Suppressor macrophage (primary cell): ENCODE data around the gene OSTC.

Experiments
- DNase-seq, 4 experiments: peaks; one replicate each; pipeline ENCODE4 v3.0.0-alpha.2; 2020 to 2022
- total RNA-seq, 17 experiments: gene quantifications; one replicate each; lab custom pipeline; 2026; ENCODE audit warnings: mixed read lengths in 6 of 17, inconsistent platforms in 3 of 17; lab: John Stamatoyannopoulos, UW

Gene OSTC
- 58.4 to 132 (median 88.7) reads per million in 17 experiments for total RNA-seq

DNA sequence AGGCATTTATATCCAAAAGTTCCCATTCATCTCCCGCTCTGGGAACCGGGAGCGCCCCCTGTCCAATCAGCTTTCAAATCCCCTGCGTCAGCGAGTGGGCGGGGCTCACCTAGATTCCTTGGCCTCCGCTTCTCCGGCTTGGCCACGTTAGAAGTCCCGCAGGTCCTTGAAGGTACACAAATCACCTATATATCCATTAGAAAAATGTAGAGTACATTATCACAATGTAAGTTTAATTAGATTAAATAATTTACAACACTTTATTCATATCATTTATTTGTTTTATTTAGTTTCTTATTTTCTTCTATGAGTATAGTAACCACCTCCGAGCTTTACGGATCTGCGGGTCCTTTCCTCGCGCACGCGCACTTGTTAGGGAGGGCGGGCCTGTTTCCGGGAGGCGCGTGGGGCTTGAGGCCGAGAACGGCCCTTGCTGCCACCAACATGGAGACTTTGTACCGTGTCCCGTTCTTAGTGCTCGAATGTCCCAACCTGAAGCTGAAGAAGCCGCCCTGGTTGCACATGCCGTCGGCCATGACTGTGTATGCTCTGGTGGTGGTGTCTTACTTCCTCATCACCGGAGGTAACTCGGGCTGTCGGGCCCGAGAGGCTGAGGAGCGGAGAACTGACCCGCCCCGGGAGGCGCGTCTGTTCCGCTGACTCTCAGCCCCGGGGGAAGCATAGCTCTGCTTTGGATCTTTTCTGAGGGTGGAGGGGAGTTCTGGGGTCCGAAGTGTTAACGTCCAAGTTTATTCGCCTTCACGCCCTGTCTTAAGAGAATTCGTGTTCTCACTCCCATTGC, at the start of gene OSTC:
Gene OSTC, plus strand, starts transcription at position 388 of the 802 bp plus-strand sequence. Its CDS starts 57 bp downstream, at position 445.
- DNase-seq: peak; percentile 96 to 98 (median 98)

DNA sequence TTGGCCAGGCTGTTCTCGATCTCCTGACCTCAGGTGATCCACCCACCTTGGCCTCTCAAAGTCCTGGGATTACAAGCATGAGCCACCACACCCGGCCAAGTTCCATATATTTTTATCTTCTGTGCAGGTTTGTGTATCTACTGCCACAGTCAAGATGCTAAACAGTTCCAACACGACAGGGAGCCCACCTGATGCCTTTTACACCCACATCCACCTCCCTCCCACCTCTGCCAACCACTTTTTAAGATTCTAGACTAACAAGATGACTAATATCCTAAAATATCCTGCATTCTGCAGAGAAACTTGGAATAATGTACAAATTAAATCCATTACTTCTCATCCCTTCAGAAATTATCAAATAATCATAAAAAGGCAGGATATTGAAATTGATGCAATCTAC, 49.3 kb upstream of the OSTC start:
- DNase-seq: no peak

DNA sequence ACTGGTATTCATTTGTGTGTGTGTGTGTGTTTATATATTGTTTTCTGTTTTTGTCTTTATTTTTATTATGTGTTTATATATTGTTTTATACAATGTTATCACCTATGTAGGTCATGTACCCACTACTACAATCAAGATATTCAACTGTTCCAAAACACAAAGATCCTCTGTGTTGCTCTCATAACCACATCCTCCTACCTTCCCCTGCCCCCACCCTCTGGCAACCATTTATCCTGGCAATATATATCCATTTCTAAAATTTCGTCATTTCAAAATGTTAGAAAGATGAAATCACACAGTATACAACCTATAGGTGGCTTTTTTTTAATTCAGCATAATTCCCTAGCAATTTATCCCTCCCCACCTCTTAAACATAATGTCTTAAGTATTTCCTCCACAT, 48.9 kb upstream of the OSTC start:
- DNase-seq: no peak

- no peak for DNase-seq
Observed at GRCh38 chr4:108602163-108602562, 48.2 kb upstream of the OSTC start.

DNA sequence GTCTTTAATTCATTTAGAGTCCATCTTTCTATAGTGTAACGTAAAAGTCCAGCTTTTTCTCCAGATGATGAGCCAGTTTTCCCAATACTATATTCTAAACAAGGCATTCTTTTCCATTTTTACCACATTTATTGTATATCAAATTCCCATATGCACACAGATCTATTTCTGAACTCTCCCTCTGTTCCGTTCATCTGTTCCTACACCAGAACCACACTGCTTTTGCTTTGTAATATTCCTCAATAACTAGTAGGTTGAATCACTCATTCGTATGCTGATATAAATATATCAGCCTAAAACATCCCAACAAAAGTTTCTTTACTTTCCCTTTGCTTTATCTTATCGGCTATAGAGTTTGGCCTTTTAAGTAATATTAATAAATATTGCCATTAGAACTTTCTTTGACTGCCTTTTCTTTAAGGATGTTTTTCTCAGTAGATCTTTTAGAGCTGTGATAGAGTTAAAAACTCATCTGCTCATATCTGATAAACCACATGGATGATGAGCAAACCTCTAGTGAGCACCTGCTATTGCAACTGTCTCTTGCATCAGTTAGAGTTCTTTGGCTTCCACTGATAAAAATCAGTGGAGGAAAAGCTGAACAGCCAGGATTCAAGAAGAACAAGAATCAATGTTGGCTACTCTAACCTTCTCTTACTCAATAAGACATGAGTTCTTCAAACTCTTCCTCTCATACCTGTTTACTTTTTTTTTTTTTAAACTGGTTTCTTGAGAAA, 43.2 kb upstream of the OSTC start:
- DNase-seq: no peak

GRCh38 chr4:108611365-108611764, 39.0 kb upstream of the OSTC start:
- DNase-seq: no peak

GRCh38 chr4:108612365-108612764, 38.0 kb upstream of the OSTC start:
- DNase-seq: no peak

GRCh38 chr4:108619372-108620100, 30.9 kb upstream of the OSTC start:
- peak in 3 of 4 experiments; percentile 8 to 46 (median 45) for DNase-seq

GRCh38 chr4:108620101-108620932, 30.1 kb upstream of the OSTC start, which contains the start of gene RPL34:
TSS of gene RPL34 (plus strand) at chr4:108620576. CDS start at chr4:108621960, 1,384 bp downstream.
- peak; percentile 99 to 100 (median 99) for DNase-seq

- peak in 2 of 4 experiments; percentile 10 to 19 for DNase-seq
Observed at GRCh38 chr4:108620933-108621905, 29.2 kb upstream of the OSTC start.

GRCh38 chr4:108622022-108622421, 28.4 kb upstream of the OSTC start:
- DNase-seq: no peak

- DNase-seq: no peak
Observed at GRCh38 chr4:108622828-108623227, 27.6 kb upstream of the OSTC start.

DNA sequence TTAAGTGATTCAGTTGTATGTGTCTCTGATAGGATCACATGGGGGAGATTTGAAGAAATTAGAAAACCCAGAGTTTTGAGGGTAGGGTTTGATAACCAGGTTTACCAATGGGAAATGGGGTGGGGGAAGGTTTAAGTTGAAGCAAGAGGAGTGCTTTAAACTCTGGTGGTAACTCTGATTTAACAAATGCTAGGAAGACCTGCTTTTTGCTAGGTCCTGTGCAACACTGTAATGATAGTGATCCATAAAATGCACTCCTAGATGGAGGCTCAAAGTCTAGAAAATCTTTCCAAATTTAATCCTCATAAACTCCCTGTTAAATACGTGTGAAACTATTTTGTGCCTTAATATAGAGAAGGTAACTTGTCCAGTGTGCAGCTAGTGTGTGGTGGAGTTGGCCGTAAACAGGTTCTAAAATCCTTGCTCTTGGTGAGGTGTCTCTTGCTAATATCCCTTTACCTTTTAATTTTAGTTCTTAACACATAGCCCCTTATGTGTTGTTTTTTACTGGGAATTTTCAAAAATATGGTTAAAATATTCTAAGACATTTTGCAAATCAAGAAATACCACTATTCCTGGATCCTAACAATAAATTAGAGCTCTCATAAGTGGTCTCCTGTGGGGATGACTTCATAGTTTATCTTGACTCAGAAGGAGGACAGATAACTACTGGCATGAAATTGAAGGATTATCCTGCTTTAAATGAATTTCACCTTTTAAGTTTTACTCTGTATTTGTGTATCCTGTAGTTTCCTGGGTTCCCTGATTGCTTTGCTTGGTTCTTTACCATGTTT, 25.9 kb upstream of the OSTC start:
- no peak for DNase-seq

- DNase-seq: no peak
Observed at GRCh38 chr4:108626056-108626455, 24.3 kb upstream of the OSTC start.

DNA sequence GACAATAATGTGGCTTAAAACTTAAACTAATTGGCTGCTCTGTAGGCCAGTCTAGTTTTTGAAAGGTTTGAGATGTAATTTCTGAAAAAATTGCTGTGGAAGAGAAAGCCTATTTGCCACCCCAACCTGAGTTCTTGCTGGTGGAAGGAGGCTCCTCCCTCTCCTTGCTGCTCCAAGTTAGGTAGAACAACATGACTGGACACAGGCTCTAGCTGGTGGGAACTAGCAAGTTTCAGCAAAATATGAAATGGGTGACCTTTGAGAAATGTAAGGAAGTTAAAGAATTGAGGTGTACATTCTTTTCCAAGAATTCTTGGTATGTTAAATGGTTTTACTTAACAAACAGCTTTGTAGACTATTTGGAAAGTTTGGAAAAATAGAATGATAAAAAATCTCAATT, 22.0 kb upstream of the OSTC start:
- no peak for DNase-seq

GRCh38 chr4:108635070-108635655, 15.2 kb upstream of the OSTC start:
- DNase-seq: no peak

DNA sequence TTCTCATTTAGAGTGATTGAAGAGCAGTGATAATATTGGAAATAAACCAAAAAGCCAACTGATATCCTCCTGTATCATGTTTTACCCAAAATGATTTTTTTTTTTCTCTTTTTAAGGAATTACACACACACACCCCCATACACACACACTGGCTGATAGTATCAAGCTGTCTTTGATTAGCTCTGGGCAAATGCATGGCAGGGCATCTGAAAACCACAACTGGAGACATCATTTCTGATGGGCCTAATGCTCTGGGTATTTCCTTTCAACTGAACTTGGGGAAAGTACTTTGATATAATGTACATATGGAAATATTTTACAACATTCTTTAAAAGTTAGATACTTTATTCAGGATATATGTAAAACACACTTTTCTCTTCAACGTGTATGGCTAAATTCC, 14.2 kb upstream of the OSTC start:
- no peak for DNase-seq

DNA sequence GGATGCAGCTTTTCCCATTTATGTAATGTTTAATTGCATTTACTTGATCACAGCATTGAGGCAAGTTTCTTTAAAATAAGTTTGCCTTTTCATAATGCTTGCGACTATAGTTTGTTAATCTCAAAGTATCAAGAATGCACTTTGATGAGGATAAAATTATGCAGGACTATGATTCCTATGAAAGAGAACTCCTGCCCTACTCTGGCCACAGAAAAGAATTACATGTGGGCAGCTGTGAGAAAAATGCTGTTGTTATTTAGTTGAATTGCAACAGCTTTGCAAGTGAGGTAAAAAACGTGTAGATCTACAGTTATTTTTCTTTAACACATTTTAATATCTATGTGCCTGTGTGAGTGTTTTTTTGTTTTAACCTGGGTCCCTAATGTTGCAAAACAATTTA, 12.5 kb upstream of the OSTC start:
- DNase-seq: no peak

DNA sequence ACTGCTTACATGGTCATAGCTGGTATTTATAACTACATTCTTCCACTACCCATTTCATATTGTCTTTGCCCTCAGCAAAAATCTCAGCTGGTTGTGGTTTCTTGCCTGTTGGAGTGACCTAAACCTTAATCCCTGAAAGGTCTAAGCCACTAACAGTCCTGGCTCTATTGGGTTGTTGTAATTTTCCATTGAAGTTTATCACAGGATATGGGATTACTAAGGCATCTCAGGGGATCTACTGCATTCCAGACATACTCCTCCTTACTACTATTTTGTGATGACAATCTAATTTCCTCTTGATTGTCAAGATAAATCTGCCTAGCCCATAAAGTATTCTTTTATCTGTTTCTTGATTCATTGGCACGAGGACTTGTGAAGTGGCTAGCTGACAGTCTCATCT, 6.2 kb upstream of the OSTC start:
- DNase-seq: no peak

DNA sequence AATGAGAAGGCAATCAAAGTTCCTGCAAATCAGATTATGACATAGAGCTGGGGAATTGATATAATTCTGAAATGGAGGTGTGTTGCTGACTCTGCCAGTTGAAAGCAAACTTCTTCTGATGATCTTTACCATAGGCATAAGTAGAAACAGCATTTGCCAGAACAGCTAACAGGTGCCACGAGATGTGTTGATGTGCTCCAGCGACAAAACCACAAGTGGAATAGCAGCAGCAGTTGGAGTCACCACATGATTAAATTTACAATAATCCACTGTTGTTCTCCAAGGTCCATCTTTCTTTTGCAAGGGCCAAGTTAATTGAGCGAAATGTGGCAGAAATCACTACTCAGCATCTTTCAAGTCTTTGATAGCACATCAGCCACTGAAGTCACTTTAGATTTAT, 3.7 kb upstream of the OSTC start:
- no peak for DNase-seq
